Right ventricle myocardium superior (tissue), 1 donor: ENCODE results near the gene TMEM184B. TPM values are rescaled to one million over a fixed set of nuclear protein-coding genes. Genes with fewer than 3 reads are reported as not detected.
"Not testable (repeated sequence)": the region's sequence is repeated elsewhere in the genome, so short reads cannot be mapped to it uniquely, and the experiment has no call there.

Experiments
- ATAC-seq: fragments of 200-7000 bp; cut with Tn5 transposase; one replicate; pipeline ENCODE4 v1.9.1; 2020; ENCODE audit warnings: mild to moderate bottlenecking; ENCODE audit not compliant: poor library complexity
- DNase-seq: peaks from one replicate; pipeline ENCODE4 v3.0.0-alpha.2; 2020
- intact Hi-C: fragments of 100-400 bp; cut with DNase I; formaldehyde crosslinking; loops from one replicate; pipeline ENCODE4 v1.11.2; 2022
- total RNA-seq: library from RNA; stranded (reverse); fragmentation: NEBNext Ultra II Directional; extraction: Animal tissue kit (Norgen Biotek cat#: 25700); gene quantifications from one replicate; pipeline ENCODE4 v1.2.1, GENCODE V29; 2021
- donor health status: DM: no; HTN: yes; CAD: no; lungs with severe emphysema.

TMEM184B gene
- total RNA-seq, 1 donor from 2014 or later, result 42.2 TPM

- intact Hi-C loops, result no loop called here
- ATAC-seq, result no peak
- DNase-seq, result no peak
Measured at GRCh38 chr22:38201371-38201710, 71.5 kb downstream of the TMEM184B start.

- intact Hi-C loops, result no loop called here
- no peak for ATAC-seq
- DNase-seq, result no peak
Measured at GRCh38 chr22:38199826-38200559, 72.8 kb downstream of the TMEM184B start.

- intact Hi-C loops, result no loop called here
- no peak for ATAC-seq
- peak; percentile 63 for DNase-seq
Measured at GRCh38 chr22:38196791-38197419, 75.9 kb downstream of the TMEM184B start.

GRCh38 chr22:38193580-38193979, 79.2 kb downstream of the TMEM184B start:
- DNase-seq (peak; percentile 67), ATAC-seq (peak; percentile 57)
- intact Hi-C loops, result no loop called here

GRCh38 chr22:38192475-38192863, 80.3 kb downstream of the TMEM184B start:
- DNase-seq, result no peak
- no peak for ATAC-seq
- intact Hi-C loops, result no loop called here

GRCh38 chr22:38191731-38192474, 80.9 kb downstream of the TMEM184B start:
- no peak for ATAC-seq

GRCh38 chr22:38191055-38191454, 81.8 kb downstream of the TMEM184B start:
- intact Hi-C loops, result no loop called here
- no peak for DNase-seq
- ATAC-seq, result no peak

More at GRCh38 chr22:38191731-38192474, 80.9 kb downstream of the TMEM184B start:
- DNase-seq, result no peak
- intact Hi-C loops, result no loop called here

GRCh38 chr22:38190581-38190980, 82.2 kb downstream of the TMEM184B start:
- intact Hi-C loops, result no loop called here
- DNase-seq, result no peak
- no peak for ATAC-seq

GRCh38 chr22:38189104-38189503, 83.7 kb downstream of the TMEM184B start:
- intact Hi-C loops, result no loop called here
- DNase-seq (no peak), ATAC-seq (no peak)

GRCh38 chr22:38187413-38188212, 85.2 kb downstream of the TMEM184B start:
- ATAC-seq (no peak), DNase-seq (no peak)
- intact Hi-C loops, result no loop called here

- ATAC-seq (no peak), DNase-seq (no peak)
- intact Hi-C loops, result no loop called here
Measured at GRCh38 chr22:38186429-38186828, 86.4 kb downstream of the TMEM184B start.

GRCh38 chr22:38184788-38185187, 88.0 kb downstream of the TMEM184B start:
- no peak for ATAC-seq
- intact Hi-C loops, result no loop called here
- DNase-seq, result no peak

- intact Hi-C loops, result no loop called here
- ATAC-seq (peak; percentile 96), DNase-seq (peak; percentile 99)
Measured at GRCh38 chr22:38181453-38182200, 91.2 kb downstream of the TMEM184B start, which contains the start of gene PLA2G6. Gene PLA2G6, minus strand, starts transcription at chr22:38181830. Its CDS starts 12,404 bp downstream, at chr22:38169426.

GRCh38 chr22:38180841-38181452, 91.9 kb downstream of the TMEM184B start:
- DNase-seq, result peak; percentile 44
- peak; percentile 19 for ATAC-seq
- intact Hi-C loops, result no loop called here

GRCh38 chr22:38178605-38178937, 94.2 kb downstream of the TMEM184B start:
- intact Hi-C loops, ATAC-seq: not testable (repeated sequence)
- peak; percentile 40 for DNase-seq

- ATAC-seq (peak; percentile 27), DNase-seq (no peak)
- intact Hi-C loops, result no loop called here
Measured at GRCh38 chr22:38177926-38178604, 94.7 kb downstream of the TMEM184B start.

- intact Hi-C loops, DNase-seq, ATAC-seq: not testable (repeated sequence)
Measured at GRCh38 chr22:38177571-38177925, 95.3 kb downstream of the TMEM184B start.
